Activated CD4-positive, alpha-beta T cell treated with anti-CD3 and anti-CD28 coated beads, Interleukin-2, amount 50 U/mL, for 24 hours (primary cell): Measurements from ENCODE around the gene HS6ST1.

Experiments
- DNase-seq, 2 donors: peaks; one replicate each; pipeline ENCODE4 v3.0.0-alpha.2; 2020; ENCODE audit warnings: low read depth in 1 of 2, low spot score in 1 of 2

HS6ST1 gene

GRCh38 chr2:128311216-128311754 lies 7.4 kb downstream of the HS6ST1 start:
- no peak for DNase-seq

DNA sequence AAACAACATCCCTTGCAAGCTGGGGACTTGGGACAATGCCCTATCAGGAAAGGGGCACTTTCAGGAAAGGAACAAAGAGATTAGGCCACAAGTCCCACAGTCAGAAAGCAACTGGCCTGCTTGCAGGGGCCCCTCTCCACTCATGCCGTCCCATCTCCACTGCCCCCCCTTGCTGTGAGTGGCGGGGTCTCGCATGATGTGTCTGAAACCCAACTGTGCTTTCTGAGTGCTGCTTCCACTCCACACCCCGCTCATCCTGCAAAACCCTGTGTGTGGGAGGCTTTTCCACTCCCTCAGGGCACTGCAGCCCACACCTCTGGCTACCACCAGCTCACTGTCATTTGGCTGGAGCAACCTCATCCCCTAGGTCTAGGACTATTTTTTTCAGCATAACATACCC lies 7.9 kb downstream of the HS6ST1 start:
- no peak for DNase-seq

DNA sequence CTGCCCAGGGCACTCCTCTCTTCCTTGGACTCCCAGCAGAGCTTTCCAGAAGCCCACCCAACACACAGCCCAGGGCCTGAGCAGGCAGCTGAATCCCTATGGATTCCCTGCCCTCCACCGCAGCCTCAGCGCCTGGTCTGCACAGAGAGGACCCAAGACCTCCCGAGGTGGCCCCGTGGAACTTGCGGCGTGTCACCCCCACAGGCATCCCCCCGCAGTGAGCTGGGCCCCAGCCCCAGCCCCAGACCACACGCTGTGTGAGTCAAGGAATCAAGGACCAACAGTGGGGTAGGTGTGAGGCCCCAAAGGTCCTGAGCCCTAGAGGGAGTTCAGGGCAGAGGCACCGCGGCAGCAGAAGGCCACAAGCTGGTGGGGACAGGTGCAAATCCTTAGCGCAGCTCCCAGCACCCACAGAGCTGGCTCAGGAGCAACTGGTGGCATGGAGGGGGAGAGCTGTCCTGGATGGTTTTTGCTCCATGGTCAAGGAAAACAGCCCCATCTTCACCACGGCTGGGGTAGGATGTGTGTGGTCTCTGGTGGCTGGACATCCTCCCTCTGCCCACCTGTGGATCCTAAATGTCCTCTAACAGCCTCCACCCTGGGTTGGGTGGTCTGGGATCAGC lies 8.5 kb downstream of the HS6ST1 start:
- no peak for DNase-seq

DNA sequence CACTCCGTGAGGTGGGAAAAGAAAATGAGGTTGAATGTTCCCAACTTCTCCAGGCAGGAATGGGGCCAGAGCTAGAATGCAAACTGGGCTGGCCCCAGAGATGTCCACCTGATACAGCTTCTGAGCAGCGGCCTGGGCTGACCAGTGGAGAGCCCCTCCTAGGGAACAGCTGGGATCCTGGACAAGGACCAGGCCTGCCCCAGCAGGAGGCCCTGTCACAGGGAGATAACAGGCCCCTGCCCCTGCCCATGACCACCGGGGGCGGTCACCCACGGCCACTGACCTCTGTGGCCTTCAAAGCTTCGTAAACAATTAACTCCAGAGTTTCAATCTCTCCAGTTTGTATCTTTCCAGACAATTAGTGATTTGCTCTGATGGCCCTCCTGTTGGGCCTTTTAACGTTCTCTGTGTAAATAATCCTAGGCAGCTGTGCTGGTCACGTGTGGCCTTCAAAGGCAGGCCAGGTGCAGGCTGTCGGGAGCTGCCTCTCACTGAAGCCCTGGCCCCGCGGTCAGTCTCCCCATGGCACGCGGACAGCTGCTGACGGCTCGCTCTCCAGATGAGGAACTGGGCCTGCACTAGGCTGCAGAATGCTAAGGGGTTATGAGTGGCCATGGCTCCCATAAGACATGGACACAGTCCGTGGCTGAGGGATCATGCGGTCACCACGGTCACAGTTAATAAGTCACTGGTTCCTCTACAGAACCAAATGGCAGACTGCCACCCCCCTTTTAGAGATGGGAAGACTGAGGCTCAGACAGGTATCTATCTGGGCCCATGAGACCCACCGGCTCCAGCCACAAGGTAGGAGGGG lies 9.2 kb downstream of the HS6ST1 start:
- DNase-seq: no peak

GRCh38 chr2:128308889-128309279 lies 9.8 kb downstream of the HS6ST1 start:
- no peak for DNase-seq

DNA sequence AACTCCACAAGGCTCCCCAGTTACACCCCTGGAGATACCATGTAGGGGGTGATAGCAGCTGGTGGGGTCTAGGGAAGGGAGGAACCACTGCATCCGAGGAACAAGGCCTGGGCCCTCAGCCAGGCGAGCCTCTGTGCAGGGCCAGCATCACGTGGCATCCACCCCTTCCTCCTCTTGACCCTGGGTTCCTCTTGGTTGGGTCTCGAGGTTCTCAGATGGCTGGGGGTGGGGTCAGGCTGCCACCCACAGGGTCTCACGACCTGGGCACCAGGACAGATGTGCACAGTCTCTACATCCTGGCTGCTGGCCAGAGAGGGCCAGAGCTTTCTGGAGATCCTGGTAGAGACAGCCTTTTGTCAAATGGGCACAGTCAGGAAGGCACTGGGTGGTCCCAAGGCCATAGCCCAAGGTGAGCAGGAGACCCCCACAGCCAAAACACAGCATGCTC lies 10.4 kb downstream of the HS6ST1 start:
- DNase-seq: no peak

GRCh38 chr2:128307595-128307994 lies 11.1 kb downstream of the HS6ST1 start:
- no peak for DNase-seq

DNA sequence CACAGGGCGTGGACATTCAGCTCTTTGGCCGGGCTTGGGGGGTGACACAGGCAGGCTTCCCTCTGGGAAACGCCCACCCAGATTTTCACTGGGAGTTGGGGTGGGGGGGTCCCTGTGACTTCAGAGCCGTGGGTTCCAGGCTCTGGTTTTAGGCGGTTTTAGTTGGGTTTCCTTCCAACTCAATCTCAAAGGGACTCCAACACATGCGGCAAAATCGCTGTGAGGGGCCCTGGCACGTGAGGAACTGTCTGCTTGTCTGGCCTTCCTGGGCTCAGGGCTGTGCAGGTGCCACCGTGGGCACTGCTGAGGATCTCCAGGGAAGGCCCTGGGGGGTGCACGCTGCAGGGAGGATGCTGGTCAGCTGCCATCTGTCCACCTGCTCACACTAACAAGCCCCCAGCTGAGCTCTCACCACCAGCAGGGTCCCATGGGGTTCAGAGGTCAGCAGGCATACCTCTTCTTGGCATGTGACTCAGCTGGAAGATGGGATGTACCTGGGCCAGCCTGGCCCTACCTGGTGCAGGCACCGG lies 11.7 kb downstream of the HS6ST1 start:
- DNase-seq: no peak

- DNase-seq: no peak
These were observed 12.4 kb downstream of the HS6ST1 start for GRCh38 chr2:128306081-128306930.

- no peak for DNase-seq
These were observed 13.1 kb downstream of the HS6ST1 start for GRCh38 chr2:128305555-128306080.

- DNase-seq: no peak
These were observed 13.7 kb downstream of the HS6ST1 start for GRCh38 chr2:128304715-128305554.

- DNase-seq: no peak
These were observed 14.3 kb downstream of the HS6ST1 start for GRCh38 chr2:128304330-128304714.

GRCh38 chr2:128303911-128304310 lies 14.8 kb downstream of the HS6ST1 start:
- no peak for DNase-seq

DNA sequence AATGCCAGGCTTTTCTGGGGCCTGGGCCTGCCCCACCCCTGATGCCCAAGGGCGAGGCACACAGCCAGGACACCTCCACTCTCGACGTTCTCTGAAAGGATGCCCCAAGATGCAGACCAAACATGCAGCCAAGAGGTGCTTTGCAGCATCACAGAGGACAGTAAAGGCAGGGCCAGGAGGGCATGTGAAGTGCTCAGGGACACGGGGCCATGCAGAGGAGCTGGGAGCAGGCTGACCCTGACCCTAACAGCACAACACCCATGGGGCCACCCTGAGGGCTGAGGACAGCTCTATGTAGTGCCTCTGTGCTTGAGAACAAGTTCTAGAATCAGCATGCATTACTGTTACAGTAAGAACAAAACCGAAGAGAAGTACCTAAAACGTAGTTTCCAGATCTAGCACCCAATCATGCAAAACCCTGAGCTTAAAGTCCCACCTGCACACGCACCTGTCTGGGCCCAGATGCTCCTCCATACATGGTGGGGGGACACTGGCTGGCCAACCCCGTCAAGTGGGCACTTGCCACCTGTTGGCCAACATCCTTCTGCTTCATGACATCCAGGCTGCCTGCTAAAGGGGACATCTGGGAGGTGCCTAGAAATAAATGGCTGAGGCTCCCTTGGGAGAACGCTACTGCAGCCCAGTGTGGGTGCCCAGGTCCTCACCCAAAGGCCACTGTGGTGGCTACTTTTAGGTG lies 15.4 kb downstream of the HS6ST1 start:
- DNase-seq: no peak

GRCh38 chr2:128302744-128303067 lies 16.0 kb downstream of the HS6ST1 start:
- no peak for DNase-seq

DNA sequence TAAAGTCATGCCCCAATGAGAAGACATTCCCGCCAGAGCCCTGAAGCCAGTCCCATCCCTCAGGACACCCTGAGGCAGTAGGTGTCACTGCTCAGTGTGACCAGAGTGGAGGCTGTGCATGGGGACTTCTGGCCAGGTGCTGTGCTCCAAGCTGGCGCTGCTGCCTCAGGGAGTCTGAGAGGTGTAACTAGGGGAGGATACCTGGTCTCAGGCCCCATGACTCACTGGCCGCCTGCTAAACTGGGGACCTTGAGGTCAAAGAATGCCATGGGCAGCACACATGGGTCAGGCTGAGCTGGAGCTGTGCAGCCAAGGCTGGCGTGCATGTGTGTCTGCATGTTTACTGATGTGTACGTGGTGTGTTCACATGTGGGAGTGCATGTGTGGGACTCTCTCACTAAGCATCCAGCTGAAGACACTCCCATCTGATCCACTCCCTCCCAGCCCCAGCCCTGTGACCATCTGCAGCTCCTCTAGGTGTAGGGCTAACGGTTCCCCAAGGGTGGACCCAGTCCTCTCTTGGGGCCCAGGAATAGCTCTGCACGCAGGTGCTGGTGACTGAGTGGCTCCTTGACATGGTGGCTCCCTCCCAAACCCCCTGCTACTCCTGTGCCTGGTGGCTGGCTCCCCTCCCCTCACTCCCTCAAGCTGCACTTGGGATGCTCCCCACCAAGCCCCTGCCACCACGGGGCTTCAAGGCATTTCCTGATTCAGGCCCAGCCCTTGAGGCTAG lies 16.5 kb downstream of the HS6ST1 start:
- DNase-seq: no peak

GRCh38 chr2:128301501-128301966 lies 17.1 kb downstream of the HS6ST1 start:
- DNase-seq: no peak

DNA sequence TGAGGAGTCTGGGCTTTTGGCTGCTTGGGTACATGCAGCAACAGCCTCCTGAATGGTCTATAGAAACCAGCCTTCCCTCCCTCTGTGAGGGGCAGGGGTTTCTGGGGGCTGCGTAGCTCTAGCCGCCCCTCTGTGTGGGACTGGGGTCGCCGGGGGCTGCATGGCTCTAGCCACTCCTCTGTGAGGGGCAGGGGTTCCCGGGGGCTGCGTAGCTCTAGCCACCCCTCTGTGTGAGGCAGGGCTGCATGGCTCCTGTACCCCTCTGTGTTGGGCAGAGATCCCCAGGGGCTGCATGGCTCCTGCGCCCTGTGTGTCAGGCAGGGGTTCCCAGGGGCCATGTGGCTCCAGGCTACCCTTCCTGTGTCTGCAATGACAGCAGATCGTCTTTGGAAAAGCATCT lies 17.6 kb downstream of the HS6ST1 start:
- DNase-seq: no peak
